RKO (cell line): ENCODE data around the gene ZNF747.

Experiments
- DNase-seq: peaks from one replicate; pipeline ENCODE4 v3.0.0-alpha.2; 2016; ENCODE audit warnings: low spot score

Gene ZNF747

GRCh38 chr16:30534368-30535105 is at the start of gene ZNF747:
Gene ZNF747 (minus strand): TSS chr16:30534858. CDS start chr16:30534679, 179 bp downstream.
- peak; percentile 88 for DNase-seq

- DNase-seq: no peak
These were observed 48.1 kb upstream of the ZNF747 start for GRCh38 chr16:30582611-30583340.

DNA sequence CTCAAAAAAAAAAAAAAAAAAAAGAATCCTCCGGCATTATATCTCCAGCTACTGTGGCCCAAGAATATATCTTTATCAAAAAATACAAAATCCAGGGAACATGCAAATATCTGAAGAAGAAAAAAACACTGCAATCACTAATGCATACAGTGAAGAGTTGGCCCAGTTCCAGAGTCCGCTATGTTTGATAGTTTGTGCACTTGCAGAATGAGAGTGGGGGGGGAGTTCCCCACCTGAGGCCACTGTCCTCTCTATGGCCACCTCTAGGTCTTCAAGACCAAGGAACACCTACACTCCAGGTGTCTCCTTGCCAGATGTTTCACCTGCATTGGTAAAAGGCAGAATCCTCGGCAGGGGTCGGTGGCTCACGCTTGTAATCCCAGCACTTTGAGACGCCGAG is 46.8 kb upstream of the ZNF747 start:
- DNase-seq: no peak

DNA sequence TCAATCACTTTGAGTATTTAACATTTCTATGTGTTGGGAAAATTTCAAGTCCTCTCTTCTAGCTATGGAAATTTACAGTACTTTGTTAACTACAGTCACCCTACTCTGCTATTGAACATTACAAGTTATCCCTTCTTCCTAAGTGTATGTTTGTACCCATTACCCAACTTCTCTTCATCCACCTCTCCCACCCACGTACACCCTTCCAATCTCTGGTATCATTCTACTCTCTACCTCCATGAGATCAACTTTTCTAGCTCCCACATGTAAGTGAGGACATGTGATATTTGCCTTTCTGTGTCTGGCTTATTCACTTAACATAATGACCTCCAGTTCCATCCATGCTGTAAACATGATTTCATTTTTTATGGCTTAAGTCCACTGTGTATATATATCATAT is 40.0 kb upstream of the ZNF747 start:
- DNase-seq: no peak

- DNase-seq: peak; percentile 97
These were observed 37.0 kb upstream of the ZNF747 start, which contains the start of gene ZNF688 for GRCh38 chr16:30571445-30572322. Gene ZNF688 (minus strand): TSS chr16:30571714. CDS start chr16:30571629, 85 bp downstream.

DNA sequence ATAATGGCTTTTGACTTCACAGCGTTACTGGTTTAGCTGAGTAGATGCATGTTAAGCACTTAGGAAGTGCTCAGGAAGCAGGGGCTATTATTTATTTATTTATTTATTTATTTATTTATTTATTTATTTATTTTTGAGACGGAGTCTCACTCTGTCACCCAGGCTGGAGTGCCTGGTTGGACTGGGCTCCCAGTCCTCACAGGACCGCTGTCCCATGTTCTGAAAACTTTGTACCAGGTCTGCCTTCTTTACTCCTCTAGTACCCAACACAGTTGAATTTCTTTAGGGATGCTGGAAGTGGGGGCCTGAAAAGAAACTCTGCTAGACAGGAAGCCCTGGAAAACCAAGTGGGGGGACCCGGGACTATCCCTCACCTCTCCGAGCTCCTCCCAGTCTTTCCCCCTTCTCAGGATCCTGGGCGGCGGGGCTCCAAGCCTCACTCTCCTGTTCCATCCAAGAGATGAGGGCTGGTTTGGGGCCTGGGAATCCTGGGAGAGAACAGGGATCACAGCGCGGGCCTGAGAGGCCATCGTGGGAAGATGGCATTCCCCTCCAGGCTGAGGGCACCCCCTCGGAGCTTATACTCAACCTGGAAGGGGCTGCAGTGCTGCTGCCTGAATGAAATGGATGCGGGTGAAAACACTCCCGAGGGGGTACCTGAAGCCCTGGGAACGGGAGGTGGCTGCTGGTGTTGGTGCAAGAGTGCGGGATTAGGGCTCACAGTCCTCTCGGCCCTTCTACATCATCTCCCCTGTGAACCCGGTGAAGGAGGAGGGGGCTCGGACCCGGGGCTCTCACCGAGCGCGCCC is 36.2 kb upstream of the ZNF747 start:
- DNase-seq: no peak

DNA sequence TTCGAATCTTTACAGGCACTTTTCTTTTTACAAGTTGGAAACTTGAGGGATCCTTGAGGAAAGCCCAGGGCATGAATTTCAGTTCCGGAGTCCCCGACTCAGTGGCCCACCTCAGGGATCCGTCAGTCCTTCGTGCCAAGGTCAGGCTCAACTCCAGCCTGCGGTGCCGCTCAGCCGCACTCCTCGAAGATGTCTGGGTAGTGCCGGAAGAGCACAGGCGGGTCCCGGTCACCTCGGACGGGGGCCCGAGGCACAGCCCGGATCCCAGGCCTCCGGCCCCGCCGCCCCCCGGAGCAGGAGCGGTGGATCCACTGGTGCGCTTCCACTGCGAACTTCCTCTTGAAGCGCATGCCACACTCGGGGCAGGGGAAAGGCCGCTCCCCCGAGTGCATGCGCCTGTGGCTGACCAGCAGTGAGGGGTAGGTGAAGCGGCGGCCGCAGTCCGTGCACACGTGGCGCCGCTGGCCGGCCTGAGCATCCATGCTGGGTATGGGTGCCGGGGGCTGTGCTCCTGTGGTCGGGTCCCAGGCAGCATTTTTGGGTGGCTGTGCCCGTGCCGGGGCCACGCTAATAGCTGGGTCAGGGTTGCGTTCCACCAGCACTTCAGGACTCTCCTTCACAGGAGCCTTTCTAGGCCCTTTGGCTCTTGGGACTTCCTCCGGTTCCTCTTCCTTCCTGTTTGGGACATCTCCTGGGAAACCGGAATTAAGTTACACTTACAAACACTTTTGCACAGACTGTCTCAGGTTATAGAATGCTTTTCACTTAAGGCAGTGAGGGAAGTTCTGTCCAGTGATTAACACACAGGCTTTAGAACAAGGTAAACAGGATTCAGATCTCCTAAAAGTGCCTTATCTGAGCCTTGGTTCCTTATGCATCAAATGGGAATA is 35.3 kb upstream of the ZNF747 start:
- DNase-seq: no peak

DNA sequence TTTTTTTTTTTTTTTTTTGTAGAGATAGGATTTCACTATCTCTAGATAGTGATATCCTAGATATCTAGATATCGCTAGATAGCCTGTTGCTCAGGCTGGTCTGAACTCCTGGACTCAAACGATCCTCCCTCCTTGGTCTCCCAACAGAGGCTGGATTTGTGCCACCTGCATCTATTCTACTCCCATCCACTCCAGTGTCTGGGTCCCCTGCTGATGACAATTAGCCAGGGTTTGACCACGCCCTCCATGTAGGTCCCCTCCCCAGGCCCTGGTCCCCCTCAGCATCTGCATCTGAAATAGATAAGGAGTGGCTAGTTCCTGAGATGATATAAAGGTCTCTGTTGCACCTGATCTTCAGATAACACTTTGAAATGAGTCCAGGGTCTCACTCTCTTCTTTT is 34.6 kb upstream of the ZNF747 start:
- no peak for DNase-seq

GRCh38 chr16:30567991-30568638 is 33.5 kb upstream of the ZNF747 start:
- peak; percentile 64 for DNase-seq

DNA sequence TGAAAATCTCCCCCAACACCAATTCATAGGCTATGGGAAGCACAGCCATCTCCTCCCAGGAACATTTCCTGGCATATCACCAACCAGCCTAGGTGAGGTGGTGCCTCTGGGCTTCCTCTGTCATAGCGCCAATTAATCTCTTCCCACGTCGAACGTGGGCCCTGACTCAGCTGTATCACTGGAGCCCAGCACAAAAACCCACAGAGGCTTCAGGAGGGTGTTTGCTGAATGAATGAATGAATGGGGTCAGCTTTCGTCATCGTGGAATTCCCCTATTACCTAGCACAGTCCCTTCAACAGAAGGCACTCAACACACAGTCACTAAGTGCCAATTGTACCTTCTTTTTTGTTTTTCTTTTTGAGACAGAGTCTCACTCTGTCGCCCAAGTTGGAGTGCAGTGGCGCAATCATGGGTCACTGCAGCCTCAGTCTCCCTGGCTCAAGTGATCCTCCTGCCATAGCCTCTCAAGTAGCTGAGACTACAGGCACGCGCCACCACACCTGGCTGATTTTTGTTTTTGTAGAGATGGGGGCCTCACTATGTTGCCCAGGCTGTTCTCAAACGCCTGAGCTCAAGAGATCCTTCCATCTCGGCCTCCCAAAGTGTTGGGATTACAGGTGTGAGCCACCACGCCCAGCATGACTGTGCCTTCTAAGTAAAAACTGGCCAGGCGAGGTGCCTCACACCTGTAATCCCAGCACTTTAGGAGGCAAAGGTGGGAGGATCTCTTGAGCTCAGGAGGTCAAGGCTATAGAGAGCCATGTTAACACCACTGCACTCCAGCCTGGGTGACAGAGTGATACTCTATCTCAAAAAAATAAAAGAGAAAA is 32.7 kb upstream of the ZNF747 start:
- no peak for DNase-seq

DNA sequence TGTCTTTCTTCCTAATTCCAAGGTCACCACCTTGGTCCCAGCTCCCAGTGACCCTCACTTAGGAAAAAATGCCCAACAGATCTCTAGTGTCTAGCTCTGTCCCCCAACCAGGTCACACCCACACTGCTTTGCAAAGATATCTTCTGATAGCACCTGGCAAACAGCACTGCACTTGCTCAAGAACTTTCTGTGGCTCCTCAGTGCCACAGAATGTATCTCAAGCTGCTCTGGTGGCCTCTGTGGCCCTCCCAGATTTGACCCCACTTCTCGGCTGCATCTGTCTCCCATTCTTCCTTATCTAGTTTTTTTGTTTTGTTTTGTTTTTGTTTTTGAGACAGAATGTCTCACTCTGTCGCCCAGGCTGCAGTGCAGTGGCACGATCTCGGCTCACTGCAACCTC is 31.9 kb upstream of the ZNF747 start:
- no peak for DNase-seq

DNA sequence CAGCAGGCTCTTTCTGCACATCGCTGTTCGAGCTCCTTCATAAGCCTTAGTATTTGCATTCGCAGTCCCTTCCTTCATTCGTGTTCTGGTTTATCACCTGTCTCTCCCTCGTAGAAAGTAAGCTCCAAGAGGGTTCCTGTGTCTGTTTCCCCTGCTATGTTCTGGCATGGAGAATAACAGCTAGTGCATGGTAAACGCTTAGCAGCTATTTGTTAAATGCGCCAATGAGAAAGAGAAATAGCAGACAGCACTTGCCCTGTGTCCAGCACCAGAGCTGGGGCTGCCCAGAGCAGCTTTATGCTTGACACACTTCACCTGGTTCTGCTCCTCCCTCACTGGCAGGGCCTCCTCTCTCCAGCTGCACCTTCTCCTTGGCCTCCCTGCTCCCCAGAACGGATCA is 31.3 kb upstream of the ZNF747 start:
- no peak for DNase-seq

DNA sequence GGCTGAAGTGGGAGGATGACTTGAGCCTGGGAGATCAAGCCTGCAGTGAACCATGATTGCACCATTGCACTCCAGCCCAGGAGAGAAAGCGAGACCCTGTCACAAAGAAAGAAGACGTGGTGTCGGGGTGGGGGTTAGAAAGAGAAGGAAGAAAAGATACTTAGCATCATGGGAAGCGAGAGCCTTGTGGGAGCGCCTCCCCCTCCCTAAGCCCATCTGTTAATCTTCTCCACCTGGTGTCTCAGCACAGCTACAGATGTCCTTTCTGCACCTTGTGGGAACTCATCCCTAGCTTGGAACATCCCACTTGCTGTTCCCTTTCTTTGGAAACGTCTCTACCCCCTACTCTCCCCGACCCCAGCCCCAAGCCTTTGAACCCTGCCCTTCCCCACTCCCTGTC is 30.9 kb upstream of the ZNF747 start:
- no peak for DNase-seq

DNA sequence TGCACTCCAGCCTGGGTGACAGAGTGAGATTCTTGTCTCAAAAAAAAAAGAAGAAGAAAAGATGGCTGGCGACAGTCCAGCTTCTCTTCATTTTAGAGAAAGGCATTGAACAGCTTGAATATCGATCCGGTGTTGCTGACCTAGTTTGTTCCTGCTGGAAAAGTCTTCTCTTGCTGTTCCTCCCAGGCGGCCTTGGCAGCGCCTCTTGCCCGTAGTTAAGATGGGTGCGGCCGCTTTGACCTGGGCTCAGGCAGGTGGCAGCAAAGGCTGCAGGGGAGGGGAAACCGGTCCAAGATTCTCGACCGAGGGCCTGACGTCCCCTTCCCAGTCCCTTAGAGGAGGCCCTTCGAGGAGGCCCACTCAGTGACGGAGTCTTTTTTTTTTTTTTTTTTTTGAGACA is 27.4 kb upstream of the ZNF747 start:
- DNase-seq: no peak

GRCh38 chr16:30561089-30561816 is 26.6 kb upstream of the ZNF747 start:
- DNase-seq: no peak

- DNase-seq: no peak
These were observed 25.0 kb upstream of the ZNF747 start for GRCh38 chr16:30559690-30560089.

DNA sequence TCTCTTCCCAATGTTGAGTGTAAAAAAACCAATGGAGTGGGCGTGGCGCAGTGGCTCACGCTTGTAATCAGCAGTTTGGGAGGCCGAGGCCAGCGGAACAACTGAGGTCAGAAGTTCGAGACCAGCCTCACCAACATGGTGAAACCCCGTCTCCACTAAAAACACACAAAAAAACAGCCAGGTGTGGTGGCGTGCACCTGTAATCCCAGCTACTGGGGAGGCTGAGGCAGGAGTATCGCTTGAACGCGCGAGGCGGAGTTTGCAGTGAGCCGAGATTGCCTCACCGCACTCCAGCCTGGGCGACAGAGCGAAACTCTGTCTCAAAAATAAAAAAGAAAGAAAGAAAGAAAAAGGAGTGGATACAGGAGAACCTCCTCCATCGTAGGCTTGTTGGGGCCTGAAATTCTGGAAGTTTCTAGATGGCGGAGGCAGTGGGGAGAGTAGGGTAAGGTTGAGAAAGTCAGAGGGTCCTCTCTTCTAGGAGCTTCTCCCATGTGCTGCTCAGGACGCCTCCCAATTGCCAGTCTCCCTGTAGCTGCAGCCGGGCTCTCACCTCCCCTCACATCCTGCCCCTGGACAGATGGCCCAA is 24.2 kb upstream of the ZNF747 start:
- no peak for DNase-seq
